NOMO-1 (cell line): ENCODE results near the gene DSCAML1.

Experiments used
- DNase-seq, 2 experiments: peaks; one replicate each; lab custom pipeline; 2025; ENCODE audit not compliant: unreplicated experiment in 2 of 2; lab: John Stamatoyannopoulos, UW

Gene DSCAML1

DNA sequence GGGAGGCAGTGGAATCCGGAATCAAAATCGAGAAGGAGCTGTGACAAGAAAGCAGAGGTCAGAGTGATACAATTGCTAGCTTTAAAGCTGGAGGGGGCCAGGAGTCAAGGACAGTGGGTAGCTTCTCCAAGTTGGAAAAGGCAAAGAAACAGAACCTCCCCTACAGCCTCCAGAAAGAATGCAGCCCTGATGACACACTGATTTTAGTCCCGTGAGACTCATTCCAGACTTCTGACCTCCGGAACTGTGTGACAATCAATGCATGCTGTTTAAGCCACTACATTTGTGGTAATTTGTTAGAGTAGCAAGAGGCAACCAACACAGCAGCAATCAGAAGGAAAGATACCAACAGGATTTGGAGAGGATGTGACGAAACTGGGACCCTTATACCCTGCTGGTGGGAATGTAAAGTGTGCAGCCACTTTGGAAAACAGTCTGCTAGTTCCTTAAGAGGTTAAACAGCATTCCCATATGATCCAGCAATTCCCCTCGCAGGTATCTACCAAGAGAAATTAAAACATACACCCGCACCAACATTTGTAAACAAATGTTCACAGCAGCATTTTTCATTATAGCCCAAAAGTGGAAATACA, 66.7 kb downstream of the DSCAML1 start:
- no peak for DNase-seq

DNA sequence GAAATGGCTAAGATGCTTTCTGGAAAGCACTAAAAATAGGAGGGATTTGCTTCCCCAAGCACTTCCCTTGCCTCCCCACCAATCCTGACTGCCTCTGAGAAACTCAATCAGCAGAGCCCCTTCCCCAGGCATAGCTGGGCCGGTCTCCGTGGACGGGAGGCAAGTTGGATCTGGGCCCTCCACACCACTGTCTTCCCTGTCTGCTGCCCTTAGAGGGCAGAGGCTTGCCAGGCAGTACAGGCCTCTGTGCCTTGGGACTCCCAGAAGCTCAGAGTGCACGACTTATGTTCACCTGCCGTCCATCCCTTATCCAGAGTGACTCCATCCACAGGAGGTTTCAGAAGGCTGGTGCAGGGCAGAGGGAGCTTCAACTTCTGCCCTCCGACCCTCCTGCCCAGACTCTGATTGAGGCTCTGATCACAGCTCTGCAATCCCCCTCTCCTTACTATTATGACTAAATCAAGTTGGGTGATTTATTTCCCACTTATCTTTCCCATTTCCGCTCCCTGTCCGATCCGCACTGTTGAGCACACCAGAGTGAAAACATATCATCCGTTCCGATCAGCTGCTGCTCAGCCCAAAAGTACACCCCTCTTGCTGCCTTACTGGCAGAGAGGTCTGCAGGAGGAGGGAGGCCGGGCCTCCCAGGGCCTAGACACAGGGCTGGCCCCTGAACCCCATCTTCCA, 71.8 kb downstream of the DSCAML1 start:
- DNase-seq: no peak

DNA sequence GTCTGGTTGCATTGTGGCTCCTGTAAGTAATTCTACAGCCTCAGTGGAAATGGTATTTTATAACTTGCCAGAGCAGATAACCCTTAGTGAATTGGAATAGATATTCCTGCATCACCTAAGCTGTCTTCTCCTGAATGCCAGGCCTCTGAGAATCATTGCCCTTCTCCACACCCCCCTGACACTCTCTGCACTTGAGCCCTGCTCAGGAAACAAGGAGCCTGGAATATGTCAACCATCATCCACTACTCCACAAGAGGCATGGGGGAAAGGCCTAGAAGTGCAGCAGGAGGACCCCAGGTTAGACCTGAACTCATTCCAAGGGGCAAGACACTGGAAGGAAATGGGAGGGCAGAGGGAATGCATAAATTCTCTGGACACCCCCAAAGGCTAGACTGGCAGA, 72.4 kb downstream of the DSCAML1 start:
- no peak for DNase-seq

DNA sequence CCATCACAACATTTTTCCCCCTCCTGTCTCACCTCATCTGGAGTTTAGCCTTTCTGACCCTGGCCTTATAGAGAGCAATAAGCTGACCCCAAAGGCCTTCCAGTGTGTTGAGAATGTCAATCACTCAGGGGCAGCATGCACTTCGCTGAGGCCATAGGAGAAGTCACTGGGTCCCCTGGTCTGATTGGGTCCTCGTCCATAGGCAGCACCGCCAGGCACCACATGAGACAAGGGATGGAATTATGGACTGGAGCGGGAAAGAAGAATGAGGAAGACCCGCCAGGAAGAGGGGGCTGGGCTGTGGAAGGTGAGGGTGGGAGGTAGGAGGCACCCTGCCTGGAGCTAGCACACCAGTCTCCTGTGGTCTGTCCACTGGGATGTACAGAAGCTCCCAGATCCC, 72.9 kb downstream of the DSCAML1 start:
- no peak for DNase-seq

DNA sequence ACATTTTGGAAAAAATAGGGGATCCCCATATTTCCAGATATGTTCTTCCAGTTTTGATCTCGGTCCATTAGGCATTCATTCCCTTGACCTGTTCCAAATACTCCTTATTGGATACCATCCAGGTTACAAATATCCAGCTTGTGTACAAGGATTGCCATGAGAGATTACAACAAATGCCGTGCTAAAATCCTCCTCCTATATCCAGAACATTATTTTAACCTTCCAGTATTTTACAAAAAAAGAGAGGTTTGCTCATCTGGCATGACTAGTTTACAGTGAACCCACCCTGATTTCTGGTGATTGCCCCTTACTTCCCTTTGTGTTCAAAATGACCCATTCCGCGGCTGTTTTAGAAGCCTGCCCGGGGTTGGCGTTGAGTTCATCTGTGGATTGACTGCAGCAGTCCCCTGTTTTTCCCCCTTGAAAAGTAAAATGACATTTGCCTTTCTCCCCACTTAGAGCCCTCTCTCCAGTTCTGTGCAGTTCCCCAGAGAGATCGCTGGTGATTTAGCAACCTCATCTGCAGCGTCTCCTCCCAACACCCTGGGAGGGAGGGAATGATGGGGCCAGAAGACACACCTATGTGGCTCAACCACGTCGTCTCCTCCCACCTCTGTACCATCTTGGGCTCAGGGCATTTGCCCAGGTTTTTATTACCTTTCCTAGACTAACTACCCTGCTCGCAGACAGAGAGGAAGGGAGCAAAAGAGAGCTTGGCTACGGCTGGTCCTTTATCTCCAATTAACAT, 73.6 kb downstream of the DSCAML1 start:
- DNase-seq: no peak

DNA sequence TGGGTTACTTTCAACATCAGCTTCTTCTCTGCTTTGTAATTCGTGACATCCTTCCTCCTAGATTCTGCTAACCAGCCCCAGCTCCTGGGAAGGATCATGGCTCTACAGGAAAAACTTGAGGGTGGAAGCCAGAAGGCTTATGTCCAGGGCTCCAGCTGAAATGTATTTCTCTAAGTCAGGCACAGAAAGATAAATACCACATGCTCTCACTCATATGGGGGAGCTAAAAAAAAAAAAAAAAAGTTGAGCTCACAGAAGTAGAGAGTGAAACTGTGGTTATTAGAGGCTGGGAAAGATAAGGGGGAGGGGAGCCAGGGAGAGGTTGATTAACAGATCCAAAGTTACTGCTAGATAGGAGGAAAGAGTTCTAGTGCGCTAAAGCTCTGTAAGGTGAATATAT, 74.9 kb downstream of the DSCAML1 start:
- DNase-seq: no peak

DNA sequence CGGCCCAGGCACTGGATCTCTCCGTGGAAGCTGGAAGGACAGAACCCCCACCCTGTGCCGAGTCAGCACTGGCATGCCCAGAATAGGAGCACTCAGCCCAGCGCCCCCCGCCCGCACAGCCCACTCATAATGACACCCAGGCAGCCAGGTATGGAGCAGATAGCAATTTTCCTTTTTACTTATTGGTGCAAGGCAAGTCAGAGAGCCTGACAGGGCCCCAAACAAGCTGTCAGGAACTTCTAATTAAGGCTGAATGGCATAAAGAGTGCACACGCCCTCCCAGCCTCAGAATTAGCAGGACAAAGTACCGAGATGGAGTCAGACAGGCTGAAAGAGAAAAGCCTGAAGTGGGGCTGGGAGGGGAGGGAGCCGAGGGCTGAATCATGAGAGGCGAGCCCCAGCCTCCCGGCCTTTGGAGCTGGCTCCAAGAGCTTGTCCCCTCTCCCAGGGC, 76.9 kb downstream of the DSCAML1 start:
- no peak for DNase-seq

DNA sequence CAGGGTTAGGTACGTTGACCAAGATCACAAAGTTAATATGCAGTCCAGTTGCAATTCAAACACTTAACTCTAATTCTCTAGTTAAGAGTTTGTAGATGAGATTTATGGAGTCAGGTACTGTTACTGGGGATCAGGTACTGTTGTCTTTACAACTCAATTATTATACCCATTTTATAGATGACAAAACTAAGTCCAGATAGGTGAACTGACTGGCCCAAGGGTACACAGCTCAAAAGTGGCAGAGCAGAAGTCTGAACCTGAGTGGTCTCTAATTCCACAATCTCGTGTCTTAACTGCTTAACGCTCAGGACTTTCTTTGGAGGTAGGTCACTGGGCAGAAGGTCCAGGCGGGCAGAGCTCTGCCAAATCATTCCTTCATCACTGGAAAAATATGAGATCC, 77.5 kb downstream of the DSCAML1 start:
- DNase-seq: no peak

DNA sequence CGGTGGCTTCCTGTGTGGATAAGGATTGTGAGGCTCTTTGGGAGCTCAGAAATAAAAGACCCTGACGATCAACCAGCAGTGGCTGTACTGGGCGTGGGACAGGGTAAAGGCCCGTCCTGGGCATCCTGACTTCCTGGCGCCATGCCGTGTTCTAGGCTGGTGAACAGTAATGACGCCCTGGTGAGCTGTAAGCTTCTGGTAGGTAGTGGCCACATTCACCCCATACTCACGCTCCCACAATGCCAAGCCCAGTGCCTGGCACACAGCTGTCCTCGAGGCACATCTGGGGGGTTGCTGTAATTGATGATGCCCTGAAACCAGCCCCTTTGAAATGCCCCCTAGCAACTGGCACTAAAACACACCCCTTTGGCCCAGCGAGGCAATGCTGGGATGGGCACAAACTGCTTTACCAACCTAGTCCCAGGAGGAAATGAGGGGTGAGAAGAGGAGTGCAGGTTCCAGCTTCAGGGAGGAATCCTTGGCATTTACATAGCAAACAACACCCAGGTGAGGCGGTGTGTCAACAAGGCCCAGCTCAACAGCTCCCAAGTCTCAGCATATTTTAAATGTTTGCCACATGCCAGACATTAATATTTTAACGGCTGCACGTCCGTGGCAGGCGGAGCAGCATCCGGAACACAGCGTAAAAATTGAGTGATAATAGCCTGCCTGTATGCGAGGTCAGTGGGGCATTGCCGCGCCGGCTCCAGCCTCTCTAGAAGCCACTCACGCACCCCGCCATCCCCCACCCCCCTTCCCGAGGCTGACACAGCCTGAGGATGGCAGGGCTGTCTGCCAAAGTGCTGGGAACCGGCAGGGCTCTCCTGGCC, 79.3 kb downstream of the DSCAML1 start:
- no peak for DNase-seq

DNA sequence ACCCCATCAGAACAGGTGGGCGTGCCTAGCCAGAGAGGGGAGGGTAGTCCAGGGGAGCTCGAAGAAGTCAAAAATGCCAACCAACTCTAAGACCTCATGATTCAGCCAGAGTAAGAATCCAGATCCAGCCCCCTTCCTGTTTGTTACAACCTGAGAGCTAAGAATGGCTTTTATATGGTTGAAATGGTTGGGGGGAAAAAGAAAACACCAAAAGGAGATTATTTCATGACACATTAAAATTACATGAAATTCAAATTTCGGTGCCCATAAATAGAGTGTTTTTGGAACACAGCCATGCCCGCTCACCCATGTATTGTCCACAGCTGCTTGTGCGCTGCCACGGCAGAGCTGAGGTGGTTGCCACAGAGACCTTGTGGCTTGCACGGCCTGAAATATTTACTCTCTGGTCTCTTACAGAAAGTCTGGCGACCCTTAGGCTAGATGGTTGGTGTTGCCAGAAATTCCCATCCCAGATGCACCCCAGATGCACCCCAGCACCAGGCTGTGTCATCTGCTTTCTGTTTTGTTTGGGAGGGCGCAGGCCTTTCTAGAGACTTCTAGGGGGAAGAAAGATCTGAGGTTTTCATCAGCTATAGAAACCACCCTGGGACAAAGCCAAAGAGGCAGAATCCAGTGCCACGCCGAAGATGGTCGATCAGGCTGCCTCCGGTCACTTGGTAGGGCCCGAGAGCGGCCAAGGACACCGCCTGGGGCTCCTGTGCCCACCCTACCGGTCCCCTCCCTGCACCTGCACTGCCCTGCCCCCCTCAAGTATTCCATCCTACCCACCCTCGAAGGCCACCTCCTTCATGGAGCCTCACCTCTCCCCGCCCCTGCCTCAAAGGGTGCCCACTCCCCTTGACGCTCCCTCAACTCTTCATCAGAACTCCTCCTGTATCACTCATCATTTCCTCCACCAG, 80.2 kb downstream of the DSCAML1 start:
- no peak for DNase-seq

DNA sequence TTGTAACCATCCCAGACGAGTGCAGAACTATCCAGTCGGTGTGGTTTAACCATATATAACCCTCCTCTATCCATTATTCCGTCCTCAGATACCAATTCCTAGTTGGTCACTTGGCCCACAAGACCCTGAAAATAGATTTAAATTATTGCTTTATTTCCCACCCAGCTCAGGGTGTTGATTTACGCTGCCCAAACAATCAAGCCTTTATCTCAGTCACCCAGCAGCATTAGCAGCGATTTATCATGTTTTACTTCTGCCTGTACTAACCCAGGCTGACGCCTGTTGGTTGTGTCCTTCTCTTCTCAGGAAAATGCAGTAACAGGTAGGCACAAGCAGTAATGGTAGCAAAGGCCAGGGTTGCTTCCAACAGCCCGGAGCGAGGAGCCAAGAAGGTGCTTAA, 81.2 kb downstream of the DSCAML1 start:
- DNase-seq: no peak

DNA sequence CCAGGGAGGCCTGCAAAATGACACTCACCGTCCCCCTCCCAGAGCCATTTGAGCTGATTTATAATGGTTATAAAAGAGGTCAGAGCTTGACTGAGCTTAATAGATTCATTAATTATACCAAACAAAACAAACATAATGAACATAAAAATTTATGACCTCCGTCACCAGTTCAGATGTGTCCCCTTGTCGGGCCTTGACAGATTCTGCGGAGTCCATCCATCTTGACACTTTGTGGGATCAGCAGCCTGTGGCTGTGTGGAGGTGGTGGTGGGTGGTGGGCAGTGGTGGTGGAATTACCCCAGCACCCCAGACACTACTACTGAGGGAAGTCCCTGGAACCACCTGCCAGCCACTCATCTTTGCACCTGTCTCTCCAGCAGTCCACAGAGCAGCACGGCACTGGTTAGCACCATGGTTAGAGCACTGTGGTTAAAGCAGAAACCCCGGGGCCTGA, 83.5 kb downstream of the DSCAML1 start:
- DNase-seq: no peak

DNA sequence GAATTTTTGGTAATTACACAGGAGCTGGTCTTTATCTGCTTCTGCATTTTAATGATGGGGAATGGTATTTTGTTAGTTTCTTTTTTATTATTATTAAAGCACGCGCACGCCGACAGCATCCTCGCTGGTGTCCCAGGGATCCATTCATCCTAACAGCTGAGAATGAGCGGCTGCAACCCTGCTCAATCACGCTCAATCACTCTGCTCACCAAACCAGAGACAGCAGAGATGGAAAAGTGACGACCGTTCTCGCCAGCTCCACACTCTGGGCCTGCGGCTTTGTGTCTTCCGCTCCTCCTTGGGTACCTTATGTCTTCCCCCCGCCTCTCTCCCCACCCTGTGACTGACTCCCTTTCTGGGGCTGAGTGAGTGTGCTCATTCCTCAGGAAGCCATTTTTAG, 84.5 kb downstream of the DSCAML1 start:
- no peak for DNase-seq

DNA sequence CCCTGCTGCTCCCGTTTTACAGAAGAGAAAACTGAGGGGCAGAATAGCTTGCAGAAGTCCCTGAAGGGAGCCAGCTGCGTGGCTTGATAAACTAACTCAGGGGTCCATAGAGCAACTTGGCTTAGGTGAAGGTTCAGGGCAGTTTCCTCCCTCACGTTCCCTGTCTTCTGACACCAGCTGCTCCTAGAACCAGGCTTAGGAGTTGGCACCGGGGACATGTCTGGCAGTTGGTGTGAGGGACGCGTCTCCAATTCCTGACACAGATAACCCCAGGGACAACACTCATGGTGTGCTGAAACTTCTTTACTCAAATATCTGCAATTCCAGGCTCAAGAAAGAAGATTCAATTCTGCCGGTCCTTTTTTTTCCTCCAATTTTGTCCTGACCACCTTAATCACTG, 85.7 kb downstream of the DSCAML1 start:
- no peak for DNase-seq

DNA sequence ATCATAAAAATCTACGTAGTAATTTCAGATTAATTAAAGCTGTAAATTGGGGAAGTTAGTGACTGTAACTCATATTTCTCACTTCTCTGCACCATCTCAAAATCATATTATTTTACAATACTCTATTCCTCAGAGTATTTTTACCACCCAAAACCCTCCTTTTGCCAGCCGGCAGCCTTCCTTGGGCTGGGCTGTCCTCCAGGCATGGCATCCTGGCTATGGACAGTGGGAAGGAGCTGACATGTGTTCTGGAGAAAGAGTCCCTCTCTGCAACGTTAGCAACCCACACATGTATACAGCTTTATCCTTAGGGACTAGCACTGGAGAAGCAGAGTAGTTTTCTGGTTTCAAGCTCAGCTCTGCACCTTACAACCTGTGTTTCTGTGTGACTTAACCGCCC, 86.8 kb downstream of the DSCAML1 start:
- no peak for DNase-seq

DNA sequence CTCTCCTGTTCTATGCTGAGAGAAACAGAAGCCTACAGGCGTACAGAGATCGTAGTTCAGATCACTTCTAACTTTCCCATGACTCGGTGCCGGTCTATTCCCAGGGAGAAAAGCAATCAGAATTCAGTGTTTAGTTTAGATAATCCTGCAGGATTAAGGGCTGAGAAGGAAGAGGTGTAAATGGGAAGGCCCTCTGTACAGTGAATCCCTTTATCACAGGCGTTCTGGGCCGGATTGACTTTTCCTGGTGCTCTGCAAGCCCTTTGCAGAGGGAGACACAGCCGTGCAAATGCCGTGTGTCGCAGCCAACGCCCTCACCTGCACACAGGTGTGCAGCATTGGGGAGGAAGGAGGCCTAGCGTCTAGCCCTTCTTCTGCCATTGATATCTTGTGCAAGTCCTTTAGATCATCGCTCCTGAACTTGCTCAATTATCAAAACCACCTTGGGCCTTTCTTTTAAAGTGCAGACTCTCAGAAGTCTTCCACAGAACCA, 90.6 kb downstream of the DSCAML1 start:
- no peak for DNase-seq

DNA sequence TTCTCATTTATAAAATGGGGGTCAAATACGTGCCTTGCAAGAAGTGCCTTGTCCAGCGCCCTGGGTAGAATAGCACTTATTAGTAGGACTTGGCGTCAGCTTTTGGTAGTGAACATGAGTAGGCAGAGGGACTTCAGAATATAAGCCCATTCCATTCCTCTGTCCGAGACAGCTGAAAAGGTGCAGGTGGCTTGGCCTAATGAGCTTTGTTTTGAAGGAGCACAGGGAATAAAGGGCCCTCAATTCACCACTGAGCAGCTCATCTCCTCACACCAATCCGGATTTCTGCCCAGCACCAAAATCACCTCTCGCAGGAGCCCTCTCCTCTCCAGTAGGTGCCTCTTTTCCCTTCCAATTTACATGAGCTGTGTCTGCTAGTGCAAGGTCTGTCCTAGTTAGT, 91.2 kb downstream of the DSCAML1 start:
- no peak for DNase-seq

DNA sequence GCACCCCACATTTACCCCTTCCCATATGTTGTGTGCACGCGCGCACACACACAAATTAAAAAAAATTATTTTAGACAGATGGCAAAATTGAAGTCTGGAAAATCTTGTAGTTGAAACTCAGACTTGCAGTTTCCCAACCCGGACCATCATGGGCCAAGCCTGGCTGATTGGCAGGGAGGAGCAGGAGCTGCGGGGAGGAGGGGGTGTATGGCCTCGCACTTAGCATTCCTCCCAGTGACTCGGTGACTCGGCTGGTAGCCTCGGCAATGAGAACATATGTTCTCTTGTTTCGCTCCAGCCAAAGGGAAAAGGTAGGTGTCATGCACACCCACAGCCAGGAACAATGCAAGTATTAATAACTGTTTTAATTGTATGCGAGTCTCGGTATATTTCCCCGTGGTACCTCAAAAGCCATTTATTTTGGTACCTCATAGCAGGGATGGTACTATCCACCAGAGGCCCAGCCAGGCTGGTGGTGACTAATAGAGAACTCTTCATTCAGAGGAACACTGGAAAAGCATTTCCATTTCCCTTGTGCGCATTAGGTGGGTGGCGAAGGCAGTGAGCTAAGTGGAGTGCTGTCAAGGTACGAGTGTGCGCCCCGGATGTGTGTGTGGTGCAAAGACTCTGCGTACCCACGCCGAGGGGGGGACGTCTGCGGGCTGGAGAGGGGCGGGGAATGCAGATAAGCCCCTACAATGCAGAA, 92.5 kb downstream of the DSCAML1 start:
- no peak for DNase-seq

DNA sequence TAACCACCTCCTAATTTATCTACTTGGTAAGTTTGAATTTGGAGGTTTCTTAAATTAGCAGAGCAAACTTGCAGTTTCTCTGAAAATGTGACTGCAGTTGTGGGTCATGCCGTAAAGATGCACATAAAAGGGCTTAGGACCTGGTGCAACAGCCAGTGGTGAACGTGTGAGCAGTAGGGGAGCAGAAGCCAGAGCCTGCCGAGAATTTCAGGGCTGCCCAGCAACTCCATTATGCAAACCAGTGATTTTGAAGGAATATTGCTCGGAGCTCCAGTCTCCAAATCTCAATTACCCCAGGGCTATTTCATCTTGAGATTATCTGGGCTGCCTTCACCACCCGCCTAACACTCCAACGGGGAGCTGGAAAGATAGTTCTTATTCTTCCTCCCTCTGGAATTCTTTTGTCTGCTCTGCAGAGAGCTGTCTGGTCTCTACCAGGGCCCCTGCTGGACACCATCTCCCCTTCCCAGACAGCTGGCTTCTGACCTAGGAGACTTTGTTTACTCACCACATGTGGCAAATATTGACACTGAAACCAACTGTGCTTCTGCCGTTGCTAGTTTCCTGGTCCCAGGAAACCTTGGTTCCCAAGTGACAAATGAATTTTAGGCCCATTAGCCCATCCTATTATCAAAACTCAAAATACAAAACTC, 93.9 kb downstream of the DSCAML1 start:
- no peak for DNase-seq
